GM18526 (cell line): ENCODE measurements around the gene OS9.

Experiments
- POLR2A ChIP-seq: IDR thresholded peaks from 3 replicates; pipeline ENCODE4 v1.6.1; 2011; ENCODE audit not compliant: insufficient read length; ENCODE audit errors: extremely low read depth

OS9 gene

GRCh38 chr12:57693659-57694458, at the start of gene OS9:
Gene OS9, plus strand, starts transcription at chr12:57694132. Its CDS starts 30 bp downstream, at chr12:57694162.
- TF ChIP-seq POLR2A: peak; percentile 96

GRCh38 chr12:57654042-57654441, 39.9 kb upstream of the OS9 start:
- TF ChIP-seq POLR2A: no peak

- TF ChIP-seq POLR2A: no peak
Observed at GRCh38 chr12:57655541-57656240, 38.2 kb upstream of the OS9 start.

- TF ChIP-seq POLR2A: no peak
Observed at GRCh38 chr12:57657744-57658143, 36.2 kb upstream of the OS9 start.

- TF ChIP-seq POLR2A: no peak
Observed at GRCh38 chr12:57658890-57659289, 35.0 kb upstream of the OS9 start.

- TF ChIP-seq POLR2A: no peak
Observed at GRCh38 chr12:57661376-57661775, 32.6 kb upstream of the OS9 start.

- TF ChIP-seq POLR2A: no peak
Observed at GRCh38 chr12:57666897-57667296, 27.0 kb upstream of the OS9 start.

GRCh38 chr12:57672801-57673200, 21.1 kb upstream of the OS9 start:
- no peak for TF ChIP-seq POLR2A

GRCh38 chr12:57674691-57675090, 19.2 kb upstream of the OS9 start:
- TF ChIP-seq POLR2A: no peak

GRCh38 chr12:57679697-57680096, 14.2 kb upstream of the OS9 start:
- TF ChIP-seq POLR2A: no peak

GRCh38 chr12:57687862-57688261, 6.1 kb upstream of the OS9 start:
- TF ChIP-seq POLR2A: no peak

- TF ChIP-seq POLR2A: no peak
Observed at GRCh38 chr12:57688931-57689330, 5.0 kb upstream of the OS9 start.

GRCh38 chr12:57692500-57692899, 1.4 kb upstream of the OS9 start:
- no peak for TF ChIP-seq POLR2A

- TF ChIP-seq POLR2A: no peak
Observed at GRCh38 chr12:57693317-57693658, 644 bp upstream of the OS9 start.

GRCh38 chr12:57694459-57695019, 607 bp downstream of the OS9 start:
- TF ChIP-seq POLR2A: no peak

- TF ChIP-seq POLR2A: no peak
Observed at GRCh38 chr12:57695770-57696432, 2.0 kb downstream of the OS9 start.

GRCh38 chr12:57697076-57697475, 3.1 kb downstream of the OS9 start:
- no peak for TF ChIP-seq POLR2A
